AG09309 (cell line): ENCODE data around the gene KLHL18.

ENCODE experiments used
- DNase-seq: peaks from one replicate; pipeline ENCODE4 v3.0.0-alpha.2; 2010; ENCODE audit warnings: low read depth
- H3K4me3 ChIP-seq: 2 replicates; pipeline ENCODE4 v1.5.1; 2011; ENCODE audit warnings: mild to moderate bottlenecking, low read depth, low read length, moderate library complexity; ENCODE audit not compliant: control insufficient read depth
- TF ChIP-seq, protein P1 (sequence below): IDR thresholded peaks from 2 replicates; pipeline ENCODE4 v1.5.1; 2011; ENCODE audit warnings: mild to moderate bottlenecking, low read depth, low read length, inconsistent platforms; ENCODE audit not compliant: insufficient read depth, control insufficient read depth; ENCODE audit errors: missing control alignments

Gene KLHL18

DNA sequence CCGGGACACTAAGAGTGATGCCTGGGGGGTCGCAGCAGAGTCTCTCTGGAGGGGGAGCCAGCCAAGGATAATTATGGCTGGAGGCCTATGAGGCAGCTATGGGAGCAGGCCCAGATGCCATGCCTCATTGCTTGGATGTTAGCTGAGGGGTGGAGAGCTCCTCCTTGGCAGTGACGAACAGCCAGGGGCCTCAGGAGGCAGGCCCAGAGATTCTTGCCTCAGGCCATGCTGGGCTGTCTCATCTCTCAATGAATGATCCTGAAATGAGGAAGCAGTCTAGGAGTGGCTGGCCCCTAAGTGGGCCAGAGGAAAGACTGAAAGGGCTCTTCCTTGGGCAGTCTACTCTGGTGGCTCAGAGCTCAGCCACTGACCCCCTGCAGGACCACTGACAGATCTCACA is 21.4 kb upstream of the KLHL18 start:
- H3K4me3 ChIP-seq = no peak overlapping the region
- DNase-seq = peak; percentile 11

GRCh38 chr3:47265008-47265407 is 17.7 kb upstream of the KLHL18 start:
- no peak overlapping the region for H3K4me3 ChIP-seq
- DNase-seq = no peak
- TF ChIP-seq, protein P1, sequence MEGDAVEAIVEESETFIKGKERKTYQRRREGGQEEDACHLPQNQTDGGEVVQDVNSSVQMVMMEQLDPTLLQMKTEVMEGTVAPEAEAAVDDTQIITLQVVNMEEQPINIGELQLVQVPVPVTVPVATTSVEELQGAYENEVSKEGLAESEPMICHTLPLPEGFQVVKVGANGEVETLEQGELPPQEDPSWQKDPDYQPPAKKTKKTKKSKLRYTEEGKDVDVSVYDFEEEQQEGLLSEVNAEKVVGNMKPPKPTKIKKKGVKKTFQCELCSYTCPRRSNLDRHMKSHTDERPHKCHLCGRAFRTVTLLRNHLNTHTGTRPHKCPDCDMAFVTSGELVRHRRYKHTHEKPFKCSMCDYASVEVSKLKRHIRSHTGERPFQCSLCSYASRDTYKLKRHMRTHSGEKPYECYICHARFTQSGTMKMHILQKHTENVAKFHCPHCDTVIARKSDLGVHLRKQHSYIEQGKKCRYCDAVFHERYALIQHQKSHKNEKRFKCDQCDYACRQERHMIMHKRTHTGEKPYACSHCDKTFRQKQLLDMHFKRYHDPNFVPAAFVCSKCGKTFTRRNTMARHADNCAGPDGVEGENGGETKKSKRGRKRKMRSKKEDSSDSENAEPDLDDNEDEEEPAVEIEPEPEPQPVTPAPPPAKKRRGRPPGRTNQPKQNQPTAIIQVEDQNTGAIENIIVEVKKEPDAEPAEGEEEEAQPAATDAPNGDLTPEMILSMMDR = no peak

More for the DNA sequence above, 21.4 kb upstream of the KLHL18 start:
- TF ChIP-seq, protein P1 = no peak

DNA sequence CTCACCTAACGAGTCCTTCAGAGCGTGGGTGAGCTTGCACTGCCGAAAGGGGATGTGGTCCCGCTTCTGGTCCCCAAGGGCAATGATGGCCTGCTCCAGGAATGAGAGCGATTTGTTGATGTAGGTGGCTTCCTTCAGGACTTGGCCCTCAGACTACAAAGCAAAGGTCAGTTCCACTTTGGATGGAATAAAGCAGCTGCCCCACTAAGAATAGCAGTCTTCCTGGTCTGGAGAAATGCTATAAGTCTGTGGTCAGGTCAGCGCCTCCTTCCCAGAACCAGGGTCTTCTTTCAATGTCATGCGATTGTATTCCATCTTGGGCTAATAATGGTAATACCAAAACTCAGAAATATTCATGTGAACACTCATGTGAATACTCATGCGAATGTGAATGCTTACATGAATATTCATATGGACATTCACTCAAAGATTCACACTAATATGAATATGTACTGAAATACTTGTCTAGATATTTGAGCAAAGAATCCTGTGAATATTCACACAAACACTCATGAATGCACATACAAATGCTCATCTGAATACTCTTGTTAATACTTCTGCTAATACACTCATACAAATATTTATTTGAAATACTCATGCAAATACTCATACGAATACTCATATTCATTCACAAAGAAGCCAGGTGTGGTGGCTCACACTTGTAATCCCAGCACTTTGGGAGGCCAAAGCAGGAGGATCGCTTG is 16.9 kb upstream of the KLHL18 start:
- TF ChIP-seq, protein P1 = no peak
- no peak overlapping the region for H3K4me3 ChIP-seq
- no peak for DNase-seq

DNA sequence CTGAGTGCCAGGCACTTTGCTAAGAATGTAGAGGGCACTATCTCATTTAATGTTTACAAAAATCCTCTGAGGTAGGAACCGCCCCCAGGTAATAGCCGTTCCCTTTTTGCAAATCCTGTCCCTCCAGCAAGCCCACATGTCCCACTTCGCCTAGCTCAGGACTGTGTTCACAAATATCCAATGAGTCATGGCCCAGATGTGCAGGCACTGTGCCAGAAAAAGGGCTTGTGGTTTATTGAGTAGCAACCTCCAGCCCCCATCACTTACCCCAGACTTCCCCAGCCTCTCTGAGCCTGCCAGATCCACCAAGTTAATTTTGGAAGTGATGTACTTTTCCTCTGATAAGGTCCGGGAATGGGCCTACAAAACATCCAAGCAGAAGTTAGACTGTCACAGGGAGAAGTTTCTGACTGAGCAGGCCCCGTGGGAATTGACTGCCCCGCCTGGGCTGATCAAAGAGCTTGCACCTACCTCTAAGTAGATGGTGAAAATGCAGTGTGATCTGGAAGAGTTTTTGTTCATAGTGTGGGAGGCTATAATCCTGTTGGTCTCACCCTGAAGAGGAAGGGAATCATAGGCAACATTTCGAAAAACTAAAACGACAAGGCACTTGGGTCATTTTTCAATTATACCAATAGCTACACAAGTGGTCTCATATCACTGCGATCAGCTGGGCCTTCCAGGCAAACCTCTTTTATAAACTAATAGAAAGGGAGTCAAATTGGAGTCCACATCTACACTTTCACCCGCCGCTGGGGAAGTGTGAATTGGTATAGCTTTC is 15.8 kb upstream of the KLHL18 start:
- H3K4me3 ChIP-seq = no peak overlapping the region
- peak; percentile 77 for DNase-seq
- TF ChIP-seq, protein P1 = no peak

DNA sequence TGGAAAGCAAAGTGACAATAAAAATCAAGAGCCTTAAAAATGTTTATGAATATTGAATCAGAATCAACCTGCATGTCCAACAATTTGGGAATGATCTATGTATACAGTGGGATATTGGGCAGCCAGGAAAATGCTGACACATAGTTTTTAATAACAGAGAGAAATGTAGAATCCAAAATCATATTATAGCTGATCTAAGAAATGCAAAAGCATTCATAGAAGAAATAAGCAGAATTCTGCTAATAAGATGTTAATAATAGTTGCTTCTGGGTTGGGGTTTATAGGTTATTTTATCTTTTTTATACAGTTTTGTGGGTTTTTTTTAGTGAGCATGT is 15.3 kb upstream of the KLHL18 start:
- H3K4me3 ChIP-seq = no peak overlapping the region
- no peak for DNase-seq
- TF ChIP-seq, protein P1 = no peak

GRCh38 chr3:47270526-47270925 is 12.2 kb upstream of the KLHL18 start:
- DNase-seq = no peak
- H3K4me3 ChIP-seq = no peak overlapping the region
- TF ChIP-seq, protein P1 = no peak
